ENCODE results near the gene LATS1.

The LATS1 gene

GRCh38 chr6:149733089-149733720, 15.3 kb upstream of the LATS1 start:
- no peak overlapping the region for H3K4me3 ChIP-seq (ENCODE audit: low read length)
- DNase-seq (ENCODE audit: low read depth, low spot score) = no peak

GRCh38 chr6:149729824-149730223, 11.9 kb upstream of the LATS1 start:
- H3K4me3 ChIP-seq (ENCODE audit: low read length) = no peak overlapping the region
- DNase-seq (ENCODE audit: low read depth, low spot score) = no peak

- no peak for DNase-seq (ENCODE audit: low read depth, low spot score)
- no peak overlapping the region for H3K4me3 ChIP-seq (ENCODE audit: low read length)
Measured at GRCh38 chr6:149728499-149729234, 10.8 kb upstream of the LATS1 start.

GRCh38 chr6:149727793-149728498, 10.0 kb upstream of the LATS1 start:
- DNase-seq (ENCODE audit: low read depth, low spot score) = no peak
- H3K4me3 ChIP-seq (ENCODE audit: low read length) = no peak overlapping the region

- DNase-seq (ENCODE audit: low read depth, low spot score) = no peak
- no peak overlapping the region for H3K4me3 ChIP-seq (ENCODE audit: low read length)
Measured at GRCh38 chr6:149725785-149726184, 7.9 kb upstream of the LATS1 start.

- H3K4me3 ChIP-seq (ENCODE audit: low read length) = no peak overlapping the region
- DNase-seq (ENCODE audit: low read depth, low spot score) = peak; percentile 65
Measured at GRCh38 chr6:149723771-149724417, 6.0 kb upstream of the LATS1 start.

- no peak overlapping the region for H3K4me3 ChIP-seq (ENCODE audit: low read length)
- DNase-seq (ENCODE audit: low read depth, low spot score) = no peak
Measured at GRCh38 chr6:149723262-149723661, 5.4 kb upstream of the LATS1 start.

- no peak for DNase-seq (ENCODE audit: low read depth, low spot score)
- H3K4me3 ChIP-seq (ENCODE audit: low read length) = no peak overlapping the region
Measured at GRCh38 chr6:149719531-149719930, 1.6 kb upstream of the LATS1 start.

- DNase-seq (ENCODE audit: low read depth, low spot score) = no peak
- H3K4me3 ChIP-seq (ENCODE audit: low read length) = peak overlapping the region; percentile 77
Measured at GRCh38 chr6:149717255-149717587, 680 bp downstream of the LATS1 start.

- peak overlapping the region; percentile 77 for H3K4me3 ChIP-seq (ENCODE audit: low read length)
- no peak for DNase-seq (ENCODE audit: low read depth, low spot score)
Measured at GRCh38 chr6:149716181-149716963, 1.5 kb downstream of the LATS1 start.

- H3K4me3 ChIP-seq (ENCODE audit: low read length) = no peak overlapping the region
- no peak for DNase-seq (ENCODE audit: low read depth, low spot score)
Measured at GRCh38 chr6:149714442-149714841, 3.5 kb downstream of the LATS1 start.

- DNase-seq (ENCODE audit: low read depth, low spot score) = no peak
- no peak overlapping the region for H3K4me3 ChIP-seq (ENCODE audit: low read length)
Measured at GRCh38 chr6:149711711-149712110, 6.2 kb downstream of the LATS1 start.

- H3K4me3 ChIP-seq (ENCODE audit: low read length) = no peak overlapping the region
Measured at GRCh38 chr6:149701714-149702113, 16.2 kb downstream of the LATS1 start.

GRCh38 chr6:149699150-149699549, 18.8 kb downstream of the LATS1 start:
- no peak overlapping the region for H3K4me3 ChIP-seq (ENCODE audit: low read length)
- DNase-seq (ENCODE audit: low read depth, low spot score) = no peak

More at GRCh38 chr6:149701714-149702113, 16.2 kb downstream of the LATS1 start:
- DNase-seq (ENCODE audit: low read depth, low spot score) = no peak

- no peak overlapping the region for H3K4me3 ChIP-seq (ENCODE audit: low read length)
- no peak for DNase-seq (ENCODE audit: low read depth, low spot score)
Measured at GRCh38 chr6:149698175-149698574, 19.7 kb downstream of the LATS1 start.

- no peak overlapping the region for H3K4me3 ChIP-seq (ENCODE audit: low read length)
- DNase-seq (ENCODE audit: low read depth, low spot score) = no peak
Measured at GRCh38 chr6:149696901-149697300, 21.0 kb downstream of the LATS1 start.

GRCh38 chr6:149694921-149695320, 23.0 kb downstream of the LATS1 start:
- no peak for DNase-seq (ENCODE audit: low read depth, low spot score)
- H3K4me3 ChIP-seq (ENCODE audit: low read length) = no peak overlapping the region

- DNase-seq (ENCODE audit: low read depth, low spot score) = no peak
Measured at GRCh38 chr6:149691201-149691600, 26.7 kb downstream of the LATS1 start.

GRCh38 chr6:149686230-149686629, 31.7 kb downstream of the LATS1 start:
- no peak for DNase-seq (ENCODE audit: low read depth, low spot score)
- H3K4me3 ChIP-seq (ENCODE audit: low read length) = no peak overlapping the region

More at GRCh38 chr6:149691201-149691600, 26.7 kb downstream of the LATS1 start:
- no peak overlapping the region for H3K4me3 ChIP-seq (ENCODE audit: low read length)

Measured in Jurkat, Clone E6-1 (cell line).